HCT116 (cell line): ENCODE data around the gene RFESD. TPM values are rescaled to one million over a fixed set of nuclear protein-coding genes. Genes with fewer than 3 reads are reported as not detected.

Experiments used
- ATAC-seq: fragments of 200-7000 bp; cut with Tn5 transposase; 2 replicates; pipeline ENCODE4 v1.9.1; 2020; ENCODE audit warnings: mild to moderate bottlenecking, moderate library complexity
- BruUV-seq: library from RNA; stranded (reverse); fragments of 400-500 nt; replicated peaks from 2 replicates; lab custom pipeline; 2021; lab: Mats Ljungman, UMichigan
- CTCF ChIA-PET: fragments of 300-600 bp; sonication (Branson Sonifier 250); formaldehyde crosslinking; loops from one replicate; lab custom pipeline; 2021; ENCODE audit warnings: antibody characterized with exemption; lab: Charles Lee
- POLR2A ChIA-PET: fragments of 300-600, 350-600 bp; sonication (Branson Sonifier 250); formaldehyde crosslinking; loops from one replicate; lab custom pipeline; 2021; ENCODE audit warnings: antibody characterized with exemption; lab: Charles Lee
- RAD21 ChIA-PET, 2 experiments: fragments of 300-600 bp; sonication (Branson Sonifier 250); formaldehyde crosslinking; loops; one replicate each; lab custom pipeline; 2023; ENCODE audit warnings: low total read pairs in 2 of 2; ENCODE audit not compliant: uncharacterized antibody in 2 of 2, unreplicated experiment in 2 of 2, low non-redundant PET in 1 of 2; lab: Charles Lee
- DNase-seq: peaks from one replicate; pipeline ENCODE4 v3.0.0-alpha.2; 2010; ENCODE audit warnings: low read depth, low spot score
- H2AFZ ChIP-seq: fragments of 200-600 bp; shearing (Covaris generic), sonication (generic); 2 replicates; pipeline ENCODE4 v1.6.1; 2017; ENCODE audit warnings: low read depth, mixed run types, mixed read lengths, antibody characterized with exemption, low read length; ENCODE audit not compliant: poor library complexity, severe bottlenecking
- H3K27ac ChIP-seq: 2 replicates; pipeline ENCODE4 v1.5.1; 2012; ENCODE audit warnings: low read depth, low read length
- H3K27me3 ChIP-seq: fragments of 200-600 bp; sonication (generic); 2 replicates; pipeline ENCODE4 v1.6.1; 2016; ENCODE audit warnings: mixed run types, low read length, mixed read lengths; ENCODE audit not compliant: insufficient read depth
- H3K36me3 ChIP-seq, 2 experiments: fragments of 200-500 bp in 1 of 2; fragments of 200-600 bp in 1 of 2; sonication (Bioruptor generic) in 1 of 2; sonication (generic) in 1 of 2; 2 replicates each; pipeline versions ENCODE4 v1.5.1 to v1.6.1; 2014 to 2016; ENCODE audit warnings: low read length in 2 of 2, inconsistent platforms in 1 of 2, mixed read lengths in 1 of 2, mixed run types in 1 of 2; ENCODE audit not compliant: insufficient read depth in 2 of 2, control insufficient read depth in 1 of 2
- H3K4me1 ChIP-seq, 2 experiments: fragments of 200-600 bp in 1 of 2; sonication (generic) in 1 of 2; 2 replicates each; pipeline versions ENCODE4 v1.5.1 to v1.6.1; 2012 to 2017; ENCODE audit warnings: low read length in 2 of 2, inconsistent platforms in 1 of 2, mild to moderate bottlenecking in 1 of 2, mixed read lengths in 1 of 2, mixed run types in 1 of 2, moderate library complexity in 1 of 2; ENCODE audit not compliant: insufficient read depth in 2 of 2, control insufficient read depth in 1 of 2
- H3K4me2 ChIP-seq: fragments of 200-600 bp; sonication (generic); 2 replicates; pipeline ENCODE4 v1.6.1; 2017; ENCODE audit warnings: mixed run types, low read length, mixed read lengths
- H3K4me3 ChIP-seq, 2 experiments: fragments of 200-600 bp in 1 of 2; sonication (generic) in 1 of 2; replicated peaks in 1 of 2; 2 replicates each; pipeline ENCODE4 v1.5.1; 2011 to 2016; ENCODE audit warnings: low read length in 2 of 2, control low read depth in 1 of 2, low read depth in 1 of 2, mild to moderate bottlenecking in 1 of 2, mixed read lengths in 1 of 2, mixed run types in 1 of 2
- H3K79me2 ChIP-seq: fragments of 200-600 bp; sonication (generic); 2 replicates; pipeline ENCODE4 v1.6.1; 2017; ENCODE audit warnings: mild to moderate bottlenecking, mixed run types, low read length, moderate library complexity, mixed read lengths; ENCODE audit not compliant: insufficient read depth
- H3K9ac ChIP-seq: fragments of 200-600 bp; sonication (generic); 2 replicates; pipeline ENCODE4 v1.6.1; 2016; ENCODE audit warnings: low read length, mixed read lengths
- H3K9me2 ChIP-seq: fragments of 200-600 bp; sonication (generic), shearing (Covaris generic); 2 replicates; pipeline ENCODE4 v1.6.1; 2017; ENCODE audit warnings: mixed run types, mild to moderate bottlenecking, moderate library complexity; ENCODE audit not compliant: insufficient read depth
- H3K9me3 ChIP-seq, 2 experiments: fragments of 200-500 bp in 1 of 2; fragments of 200-600 bp in 1 of 2; sonication (Bioruptor generic) in 1 of 2; sonication (generic) in 1 of 2; 2 replicates each; pipeline ENCODE4 v1.6.1; 2014 to 2017; ENCODE audit warnings: low read length in 2 of 2, mixed read lengths in 2 of 2, inconsistent platforms in 1 of 2, low read depth in 1 of 2, mild to moderate bottlenecking in 1 of 2, mixed run types in 1 of 2, moderate library complexity in 1 of 2; ENCODE audit not compliant: control insufficient read depth in 1 of 2, insufficient read depth in 1 of 2
- H4K20me1 ChIP-seq: fragments of 200-600 bp; sonication (generic), shearing (Covaris generic); 2 replicates; pipeline ENCODE4 v1.6.1; 2017; ENCODE audit warnings: mixed run types, mild to moderate bottlenecking, moderate library complexity; ENCODE audit not compliant: insufficient read depth
- CBX3 ChIP-seq: IDR thresholded peaks from 2 replicates; pipeline ENCODE4 v1.6.1; 2012; ENCODE audit warnings: low read depth
- EGR1 ChIP-seq: IDR thresholded peaks from 2 replicates; pipeline ENCODE4 v1.6.1; 2012; ENCODE audit warnings: low read depth
- ELF1 ChIP-seq: IDR thresholded peaks from 2 replicates; pipeline ENCODE4 v1.6.1; 2012; ENCODE audit warnings: low read depth, borderline replicate concordance
- EZH2phosphoT487 ChIP-seq: fragments of 200-600 bp; IDR thresholded peaks from 2 replicates; pipeline ENCODE4 v1.6.1; 2018; ENCODE audit warnings: antibody characterized with exemption, borderline replicate concordance
- POLR2A ChIP-seq: IDR thresholded peaks from 2 replicates; pipeline ENCODE4 v1.7.0; 2011; ENCODE audit warnings: borderline replicate concordance; ENCODE audit not compliant: insufficient read depth, insufficient read length; ENCODE audit errors: extremely low read depth
- RAD21 ChIP-seq: IDR thresholded peaks from 2 replicates; pipeline ENCODE4 v1.6.1; 2012; ENCODE audit warnings: low read depth, mild to moderate bottlenecking
- SP1 ChIP-seq: IDR thresholded peaks from 2 replicates; pipeline ENCODE4 v1.6.1; 2012; ENCODE audit warnings: low read depth
- SRF ChIP-seq: IDR thresholded peaks from 2 replicates; pipeline ENCODE4 v1.6.1; 2012; ENCODE audit warnings: low read depth
- YY1 ChIP-seq: IDR thresholded peaks from 2 replicates; pipeline ENCODE4 v1.6.1; 2011; ENCODE audit warnings: low read length, low read depth, moderate library complexity, mild to moderate bottlenecking; ENCODE audit not compliant: insufficient replicate concordance; ENCODE audit errors: extremely low read depth
- ZFX ChIP-seq: fragments of 450-650 bp; IDR thresholded peaks from 2 replicates; pipeline ENCODE4 v1.6.1; 2017
- intact Hi-C: fragments of 100-400 bp; cut with micrococcal nuclease; formaldehyde crosslinking; loops from 2 replicates; pipeline ENCODE4 v1.10.0; 2022
- total RNA-seq: library from RNA; stranded (reverse); gene quantifications from one replicate; pipeline ENCODE4 v1.2.1, GENCODE V29; 2021; ENCODE audit not compliant: unreplicated experiment
- TF ChIP-seq, protein P1 (sequence below): IDR thresholded peaks from 2 replicates; pipeline ENCODE4 v1.6.1; 2011; ENCODE audit warnings: mild to moderate bottlenecking, low read length, moderate library complexity; ENCODE audit not compliant: insufficient replicate concordance; ENCODE audit errors: extremely low read depth
- TF ChIP-seq, protein P2 (sequence below): IDR thresholded peaks from 2 replicates; pipeline ENCODE4 v1.6.1; 2012; ENCODE audit warnings: low read depth
- TF ChIP-seq, protein P3 (sequence below), 3 experiments: fragments of 200-600 bp in 1 of 3; sonication (generic) in 1 of 3; IDR thresholded peaks in 2 of 3; conservative IDR thresholded peaks in 1 of 3; 2 replicates each; pipeline ENCODE4 v1.5.1; 2012 to 2017; ENCODE audit warnings: low read depth in 2 of 3, low read length in 2 of 3, antibody characterized with exemption in 1 of 3, borderline replicate concordance in 1 of 3, control low read depth in 1 of 3, mild to moderate bottlenecking in 1 of 3, mixed read lengths in 1 of 3, mixed run types in 1 of 3, moderate library complexity in 1 of 3; ENCODE audit not compliant: insufficient read depth in 1 of 3

RFESD gene
- total RNA-seq, 1 experiment from 2014 or later: 4.1 TPM

DNA sequence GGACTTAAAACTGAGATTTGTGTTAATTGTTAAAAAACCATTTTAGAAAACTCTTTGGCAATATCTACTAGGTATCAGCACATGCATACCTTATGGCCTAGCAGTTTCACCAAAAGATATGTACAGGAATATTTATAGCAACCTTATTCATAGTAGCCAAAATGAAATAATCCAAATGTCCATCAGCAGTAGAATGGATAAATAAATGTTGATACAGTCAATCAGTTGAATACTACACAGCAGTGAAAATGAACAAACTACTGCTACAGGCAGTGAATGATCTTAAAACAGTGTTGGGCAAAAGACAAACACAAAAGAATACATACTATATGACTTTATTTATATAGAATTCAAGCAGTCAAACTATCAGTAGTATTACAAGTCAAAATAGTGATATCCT, 16.4 kb downstream of the RFESD start:
- Histone ChIP-seq H4K20me1 (no peaks in the 10 kb centered on the region), H3K4me3 (no peak overlapping the region), H3K4me1 (peaks cover 0 to 9% of the 10 kb centered on the region in 2 experiments; a peak in 3 of 4 replicates), H3K9ac (no peak overlapping the region), H2AFZ (no peak overlapping the region), H3K9me3 (no peaks in the 10 kb centered on the region), H3K79me2 (no peaks in the 10 kb centered on the region), H3K4me2 (no peak overlapping the region), H3K9me2 (no peaks in the 10 kb centered on the region), H3K27me3 (no peaks in the 10 kb centered on the region), H3K27ac (no peak overlapping the region), H3K36me3 (no peaks in the 10 kb centered on the region)
- no peak for ATAC-seq
- DNase-seq: no peak
- ChIA-PET POLR2A (no interaction called here), RAD21 (no interaction called here), CTCF (interaction anchor here (0.9 to 2.2 kb wide), 2 partner anchors 7 to 118 kb away, joined by 4 to 6 read pairs; no protein-coding TSS in a partner anchor)
- no peak for TF ChIP-seq SRF
- no peak for TF ChIP-seq YY1
- TF ChIP-seq CBX3: no peak
- TF ChIP-seq, protein P1, sequence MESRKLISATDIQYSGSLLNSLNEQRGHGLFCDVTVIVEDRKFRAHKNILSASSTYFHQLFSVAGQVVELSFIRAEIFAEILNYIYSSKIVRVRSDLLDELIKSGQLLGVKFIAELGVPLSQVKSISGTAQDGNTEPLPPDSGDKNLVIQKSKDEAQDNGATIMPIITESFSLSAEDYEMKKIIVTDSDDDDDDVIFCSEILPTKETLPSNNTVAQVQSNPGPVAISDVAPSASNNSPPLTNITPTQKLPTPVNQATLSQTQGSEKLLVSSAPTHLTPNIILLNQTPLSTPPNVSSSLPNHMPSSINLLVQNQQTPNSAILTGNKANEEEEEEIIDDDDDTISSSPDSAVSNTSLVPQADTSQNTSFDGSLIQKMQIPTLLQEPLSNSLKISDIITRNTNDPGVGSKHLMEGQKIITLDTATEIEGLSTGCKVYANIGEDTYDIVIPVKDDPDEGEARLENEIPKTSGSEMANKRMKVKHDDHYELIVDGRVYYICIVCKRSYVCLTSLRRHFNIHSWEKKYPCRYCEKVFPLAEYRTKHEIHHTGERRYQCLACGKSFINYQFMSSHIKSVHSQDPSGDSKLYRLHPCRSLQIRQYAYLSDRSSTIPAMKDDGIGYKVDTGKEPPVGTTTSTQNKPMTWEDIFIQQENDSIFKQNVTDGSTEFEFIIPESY: no peak
- no peak for TF ChIP-seq ZFX
- TF ChIP-seq EGR1: no peak
- no peak for TF ChIP-seq POLR2A
- TF ChIP-seq, protein P2, sequence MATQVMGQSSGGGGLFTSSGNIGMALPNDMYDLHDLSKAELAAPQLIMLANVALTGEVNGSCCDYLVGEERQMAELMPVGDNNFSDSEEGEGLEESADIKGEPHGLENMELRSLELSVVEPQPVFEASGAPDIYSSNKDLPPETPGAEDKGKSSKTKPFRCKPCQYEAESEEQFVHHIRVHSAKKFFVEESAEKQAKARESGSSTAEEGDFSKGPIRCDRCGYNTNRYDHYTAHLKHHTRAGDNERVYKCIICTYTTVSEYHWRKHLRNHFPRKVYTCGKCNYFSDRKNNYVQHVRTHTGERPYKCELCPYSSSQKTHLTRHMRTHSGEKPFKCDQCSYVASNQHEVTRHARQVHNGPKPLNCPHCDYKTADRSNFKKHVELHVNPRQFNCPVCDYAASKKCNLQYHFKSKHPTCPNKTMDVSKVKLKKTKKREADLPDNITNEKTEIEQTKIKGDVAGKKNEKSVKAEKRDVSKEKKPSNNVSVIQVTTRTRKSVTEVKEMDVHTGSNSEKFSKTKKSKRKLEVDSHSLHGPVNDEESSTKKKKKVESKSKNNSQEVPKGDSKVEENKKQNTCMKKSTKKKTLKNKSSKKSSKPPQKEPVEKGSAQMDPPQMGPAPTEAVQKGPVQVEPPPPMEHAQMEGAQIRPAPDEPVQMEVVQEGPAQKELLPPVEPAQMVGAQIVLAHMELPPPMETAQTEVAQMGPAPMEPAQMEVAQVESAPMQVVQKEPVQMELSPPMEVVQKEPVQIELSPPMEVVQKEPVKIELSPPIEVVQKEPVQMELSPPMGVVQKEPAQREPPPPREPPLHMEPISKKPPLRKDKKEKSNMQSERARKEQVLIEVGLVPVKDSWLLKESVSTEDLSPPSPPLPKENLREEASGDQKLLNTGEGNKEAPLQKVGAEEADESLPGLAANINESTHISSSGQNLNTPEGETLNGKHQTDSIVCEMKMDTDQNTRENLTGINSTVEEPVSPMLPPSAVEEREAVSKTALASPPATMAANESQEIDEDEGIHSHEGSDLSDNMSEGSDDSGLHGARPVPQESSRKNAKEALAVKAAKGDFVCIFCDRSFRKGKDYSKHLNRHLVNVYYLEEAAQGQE: no peak
- no peak for TF ChIP-seq ELF1
- no peak for TF ChIP-seq SP1
- TF ChIP-seq, protein P3, sequence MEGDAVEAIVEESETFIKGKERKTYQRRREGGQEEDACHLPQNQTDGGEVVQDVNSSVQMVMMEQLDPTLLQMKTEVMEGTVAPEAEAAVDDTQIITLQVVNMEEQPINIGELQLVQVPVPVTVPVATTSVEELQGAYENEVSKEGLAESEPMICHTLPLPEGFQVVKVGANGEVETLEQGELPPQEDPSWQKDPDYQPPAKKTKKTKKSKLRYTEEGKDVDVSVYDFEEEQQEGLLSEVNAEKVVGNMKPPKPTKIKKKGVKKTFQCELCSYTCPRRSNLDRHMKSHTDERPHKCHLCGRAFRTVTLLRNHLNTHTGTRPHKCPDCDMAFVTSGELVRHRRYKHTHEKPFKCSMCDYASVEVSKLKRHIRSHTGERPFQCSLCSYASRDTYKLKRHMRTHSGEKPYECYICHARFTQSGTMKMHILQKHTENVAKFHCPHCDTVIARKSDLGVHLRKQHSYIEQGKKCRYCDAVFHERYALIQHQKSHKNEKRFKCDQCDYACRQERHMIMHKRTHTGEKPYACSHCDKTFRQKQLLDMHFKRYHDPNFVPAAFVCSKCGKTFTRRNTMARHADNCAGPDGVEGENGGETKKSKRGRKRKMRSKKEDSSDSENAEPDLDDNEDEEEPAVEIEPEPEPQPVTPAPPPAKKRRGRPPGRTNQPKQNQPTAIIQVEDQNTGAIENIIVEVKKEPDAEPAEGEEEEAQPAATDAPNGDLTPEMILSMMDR (IDR thresholded peaks at IDR 0.05 in 2 of 3, conservative IDR thresholded peaks at IDR 0.05 in 1 of 3; ENCODE audit: borderline replicate concordance in 1 of 3, insufficient read depth in 1 of 3, low read depth in 2 of 3, low read length in 2 of 3): no peak
- no peak for TF ChIP-seq RAD21
- no peak for TF ChIP-seq EZH2phosphoT487
- BruUV-seq: no TSS peak
- intact Hi-C loops: loop anchor here (5.0 kb wide), 1 partner anchor 184 kb away; no protein-coding TSS in a partner anchor
